ENCODE data around the gene RALGPS2.

Gene RALGPS2

GRCh38 chr1:178960482-178961240 lies 235.6 kb downstream of the RALGPS2 start:
- Histone ChIP-seq H3K4me2 (no peak overlapping the region), H3K4me1 (ENCODE audit: low read depth, poor library complexity, severe bottlenecking) (peaks cover 26% of the 10 kb centered on the region), H3K27ac (no peak overlapping the region), H3K9ac (no peak overlapping the region), H3K4me3 (IDR thresholded peaks at IDR 0.05; ENCODE audit: insufficient read depth, low read depth, low read length) (no peak overlapping the region), H3K27me3 (ENCODE audit: insufficient read depth, low read depth) (no peaks in the 10 kb centered on the region), H3K36me3 (ENCODE audit: insufficient read depth) (no peaks in the 10 kb centered on the region), H3K79me2 (ENCODE audit: insufficient read depth, low read depth) (no peaks in the 10 kb centered on the region), H2AFZ (ENCODE audit: low read depth) (no peak overlapping the region), H4K20me1 (ENCODE audit: insufficient read depth) (no peaks in the 10 kb centered on the region)
- TF ChIP-seq CTCF (conservative IDR thresholded peaks at IDR 0.05; ENCODE audit: low read depth, low read length), result no peak

- H3K4me3 ChIP-seq (IDR thresholded peaks at IDR 0.05; ENCODE audit: insufficient read depth, low read depth, low read length), result no peak overlapping the region
- no peaks in the 10 kb centered on the region for H3K79me2 ChIP-seq (ENCODE audit: insufficient read depth, low read depth)
- no peaks in the 10 kb centered on the region for H4K20me1 ChIP-seq (ENCODE audit: insufficient read depth)
- no peak overlapping the region for H2AFZ ChIP-seq (ENCODE audit: low read depth)
- peaks cover 33% of the 10 kb centered on the region for H3K4me1 ChIP-seq (ENCODE audit: low read depth, poor library complexity, severe bottlenecking)
- H3K36me3 ChIP-seq (ENCODE audit: insufficient read depth), result no peaks in the 10 kb centered on the region
- H3K27me3 ChIP-seq (ENCODE audit: insufficient read depth, low read depth), result no peaks in the 10 kb centered on the region
- H3K9ac ChIP-seq, result no peak overlapping the region
- no peak overlapping the region for H3K27ac ChIP-seq
- no peak for TF ChIP-seq CTCF (conservative IDR thresholded peaks at IDR 0.05; ENCODE audit: low read depth, low read length)
- H3K4me2 ChIP-seq, result no peak overlapping the region
Observed at GRCh38 chr1:178961331-178961730, 236.3 kb downstream of the RALGPS2 start.

GRCh38 chr1:178961868-178962267 lies 236.8 kb downstream of the RALGPS2 start:
- Histone ChIP-seq H2AFZ (ENCODE audit: low read depth) (no peak overlapping the region), H3K4me2 (no peak overlapping the region), H4K20me1 (ENCODE audit: insufficient read depth) (no peaks in the 10 kb centered on the region), H3K9ac (no peak overlapping the region), H3K4me3 (IDR thresholded peaks at IDR 0.05; ENCODE audit: insufficient read depth, low read depth, low read length) (no peak overlapping the region), H3K79me2 (ENCODE audit: insufficient read depth, low read depth) (no peaks in the 10 kb centered on the region), H3K27me3 (ENCODE audit: insufficient read depth, low read depth) (no peaks in the 10 kb centered on the region), H3K36me3 (ENCODE audit: insufficient read depth) (no peaks in the 10 kb centered on the region), H3K4me1 (ENCODE audit: low read depth, poor library complexity, severe bottlenecking) (peaks cover 38% of the 10 kb centered on the region), H3K27ac (no peak overlapping the region)
- TF ChIP-seq CTCF (conservative IDR thresholded peaks at IDR 0.05; ENCODE audit: low read depth, low read length), result no peak

- H3K4me3 ChIP-seq (IDR thresholded peaks at IDR 0.05; ENCODE audit: insufficient read depth, low read depth, low read length), result no peak overlapping the region
- no peaks in the 10 kb centered on the region for H3K79me2 ChIP-seq (ENCODE audit: insufficient read depth, low read depth)
- H3K9ac ChIP-seq, result no peak overlapping the region; the same call in 1 of the 2 replicates
- no peak overlapping the region; the same call in 1 of the 2 replicates for H3K27ac ChIP-seq
- peaks cover 50% of the 10 kb centered on the region for H3K4me1 ChIP-seq (ENCODE audit: low read depth, poor library complexity, severe bottlenecking)
- no peaks in the 10 kb centered on the region for H3K36me3 ChIP-seq (ENCODE audit: insufficient read depth)
- peak overlapping the region; percentile 31 for H3K4me2 ChIP-seq
- no peaks in the 10 kb centered on the region for H4K20me1 ChIP-seq (ENCODE audit: insufficient read depth)
- H2AFZ ChIP-seq (ENCODE audit: low read depth), result peak overlapping the region; percentile 41; the same call in 1 of the 2 replicates
- no peaks in the 10 kb centered on the region for H3K27me3 ChIP-seq (ENCODE audit: insufficient read depth, low read depth)
- no peak for TF ChIP-seq CTCF (conservative IDR thresholded peaks at IDR 0.05; ENCODE audit: low read depth, low read length)
Observed at GRCh38 chr1:178962853-178963711, 238.0 kb downstream of the RALGPS2 start.

All from KMS-11 (cell line).